Sigmoid colon (tissue), 7 donors: Measurements from ENCODE around the gene NDUFA6. TPM values are rescaled to one million over a fixed set of nuclear protein-coding genes. Genes with fewer than 3 reads are reported as not detected.
A peak's percentile ranks its signal among the peaks of the same experiment; 100 is the strongest.
"Not testable (repeated sequence)": the region's sequence is repeated elsewhere in the genome, so short reads cannot be mapped to it uniquely, and the experiment has no call there.

ENCODE experiments used
- DNase-seq: peaks from one replicate; pipeline ENCODE4 v3.0.0-alpha.2; 2019
- H3K27ac ChIP-seq, 4 donors: fragments of 200-600 bp; sonication (generic); one replicate each; pipeline ENCODE4 v1.5.1; 2016 to 2019; ENCODE audit warnings: mild to moderate bottlenecking in 1 of 4
- H3K27me3 ChIP-seq, 3 donors: fragments of 200-600 bp; sonication (generic); one replicate each; pipeline ENCODE4 v1.5.1; 2019; ENCODE audit warnings: mild to moderate bottlenecking in 1 of 3
- H3K36me3 ChIP-seq, 4 donors: fragments of 200-600 bp; sonication (generic); one replicate each; pipeline ENCODE4 v1.5.1; 2016 to 2019
- H3K4me1 ChIP-seq, 4 donors: fragments of 200-600 bp; sonication (generic); one replicate each; pipeline ENCODE4 v1.5.1; 2017 to 2019
- H3K4me3 ChIP-seq, 4 donors: fragments of 200-600 bp; sonication (generic); one replicate each; pipeline ENCODE4 v1.5.1; 2017 to 2019; ENCODE audit warnings: mild to moderate bottlenecking in 2 of 4, moderate library complexity in 1 of 4
- H3K9me3 ChIP-seq, 4 donors: fragments of 200-600 bp in 3 of 4; sonication (generic) in 3 of 4; one replicate each; pipeline versions ENCODE4 v1.5.1 to v1.6.1; 2013 to 2019
- CTCF ChIP-seq, 4 experiments: fragments of 450-650 bp in 3 of 4; fragments of 200-600 bp in 1 of 4; IDR thresholded peaks; one replicate each; pipeline ENCODE4 v1.5.1; 2016 to 2019; ENCODE audit warnings: antibody characterized with exemption in 4 of 4, mild to moderate bottlenecking in 3 of 4, moderate library complexity in 2 of 4
- EP300 ChIP-seq, 4 donors: sonication (generic); formaldehyde crosslinking; IDR thresholded peaks; one replicate each; pipeline ENCODE4 v1.6.1; 2017; ENCODE audit warnings: antibody characterized with exemption in 4 of 4
- POLR2A ChIP-seq, 2 donors: fragments of 450-650 bp; IDR thresholded peaks; one replicate each; pipeline ENCODE4 v1.6.1; 2016; ENCODE audit warnings: antibody characterized with exemption in 2 of 2, mild to moderate bottlenecking in 2 of 2, moderate library complexity in 2 of 2
- POLR2AphosphoS5 ChIP-seq, 4 donors: sonication (generic); formaldehyde crosslinking; IDR thresholded peaks; one replicate each; pipeline ENCODE4 v1.6.1; 2017; ENCODE audit warnings: antibody characterized with exemption in 4 of 4
- WGBS, 2 donors: extraction: QIAGEN DNeasy Blood & Tissue Kit; methylation state at CpG; one replicate each; pipeline ENCODE4 v1.1.7; 2013; 5-methylcytosine and 5-hydroxymethylcytosine counted together
- intact Hi-C: fragments of 100-400 bp; cut with DNase I; formaldehyde crosslinking; loops from one replicate; pipeline ENCODE4 v1.15.1; 2023
- polyA plus RNA-seq, 3 donors: library from polyadenylated mRNA; stranded (reverse); fragments of 200-250 nt; gene quantifications; one replicate each; pipeline ENCODE4 v1.2.3, GENCODE V29; 2013
- total RNA-seq, 4 donors: library from RNA; depleted of rRNA; stranded (reverse); fragments of >200 nt; gene quantifications; one replicate each; pipeline ENCODE4 v1.1.0, GENCODE V29; 2016
- donor health status: healthy with polysubstance abuse.
- donor health status: Bipolar disorder and iron deficiency.
- donor health status: healthy.

The NDUFA6 gene
- total and polyA plus RNA-seq, 7 donors = 61.8 to 248 (median 104) TPM

GRCh38 chr22:42111798-42112197, 21.2 kb upstream of the NDUFA6 start:
- intact Hi-C loops = no loop called here
- Histone ChIP-seq H3K4me1 (no peaks in the 10 kb centered on the region), H3K27me3 (no peaks in the 10 kb centered on the region), H3K27ac (no peak overlapping the region), H3K4me3 (no peak overlapping the region), H3K9me3 (peaks cover 0 to 9% (median 0%) of the 10 kb centered on the region in 4 donors), H3K36me3 (no peaks in the 10 kb centered on the region)
- TF ChIP-seq EP300 (IDR thresholded peaks at IDR 0.05) = no peak
- TF ChIP-seq POLR2AphosphoS5 (IDR thresholded peaks at IDR 0.05) = no peak
- TF ChIP-seq CTCF (IDR thresholded peaks at IDR 0.05) = no peak
- TF ChIP-seq POLR2A (IDR thresholded peaks at IDR 0.05) = no peak
- DNase-seq = no peak
- 68% methylated on average over 4 of the region's 4 CpGs for WGBS, 2 donors

- H3K4me3 ChIP-seq = no peak overlapping the region
- H3K36me3 ChIP-seq = no peaks in the 10 kb centered on the region
- H3K4me1 ChIP-seq = no peaks in the 10 kb centered on the region
- 90 to 95% methylated on average over 18 of the region's 18 CpGs for WGBS, 2 donors
- no peak for TF ChIP-seq EP300 (IDR thresholded peaks at IDR 0.05)
- TF ChIP-seq POLR2AphosphoS5 (IDR thresholded peaks at IDR 0.05) = no peak
- no peak for TF ChIP-seq POLR2A (IDR thresholded peaks at IDR 0.05)
- no peak for TF ChIP-seq CTCF (IDR thresholded peaks at IDR 0.05)
- H3K27me3 ChIP-seq = no peaks in the 10 kb centered on the region
- peaks cover 0 to 10% (median 5%) of the 10 kb centered on the region in 4 donors for H3K9me3 ChIP-seq
- no peak for DNase-seq
- H3K27ac ChIP-seq = no peak overlapping the region
- intact Hi-C loops = no loop called here
Measured at GRCh38 chr22:42108848-42109247, 18.3 kb upstream of the NDUFA6 start.

- DNase-seq, intact Hi-C loops, H3K27me3 ChIP-seq, H3K27ac ChIP-seq, H3K4me1 ChIP-seq, H3K4me3 ChIP-seq, H3K36me3 ChIP-seq: not testable (repeated sequence)
- WGBS, 2 donors = 93 to 94% methylated on average over 6 of the region's 6 CpGs
- peaks cover 0 to 18% (median 8%) of the 10 kb centered on the region in 4 donors for H3K9me3 ChIP-seq
Measured at GRCh38 chr22:42104332-42104860, 13.8 kb upstream of the NDUFA6 start.

- Histone ChIP-seq H3K27ac (no peak overlapping the region), H3K27me3 (no peaks in the 10 kb centered on the region), H3K4me1 (no peaks in the 10 kb centered on the region), H3K36me3 (no peaks in the 10 kb centered on the region), H3K9me3 (peaks cover 0 to 18% (median 8%) of the 10 kb centered on the region in 4 donors), H3K4me3 (no peak overlapping the region)
- DNase-seq = no peak
- TF ChIP-seq CTCF (IDR thresholded peaks at IDR 0.05) (no peak), POLR2AphosphoS5 (IDR thresholded peaks at IDR 0.05) (no peak), EP300 (IDR thresholded peaks at IDR 0.05) (no peak), POLR2A (IDR thresholded peaks at IDR 0.05) (no peak)
- intact Hi-C loops = no loop called here
- 96 to 98% methylated on average over 3 of the region's 3 CpGs for WGBS, 2 donors
Measured at GRCh38 chr22:42101199-42101598, 10.6 kb upstream of the NDUFA6 start.

GRCh38 chr22:42091455-42091782, 847 bp upstream of the NDUFA6 start:
- H3K4me1 ChIP-seq = peaks cover 0 to 29% (median 24%) of the 10 kb centered on the region in 4 donors
- no peaks in the 10 kb centered on the region for H3K9me3 ChIP-seq
- H3K36me3 ChIP-seq = peaks cover 0 to 7% (median 3%) of the 10 kb centered on the region in 4 donors
- DNase-seq = no peak
- intact Hi-C loops = loop anchor here (1.0 to 5.0 kb wide), 4 partner anchors 179 to 346 kb away; partner anchors contain the start of gene TCF20
- WGBS, 2 donors = 22 to 30% methylated on average over 7 of the region's 7 CpGs
- TF ChIP-seq POLR2AphosphoS5 (IDR thresholded peaks at IDR 0.05) = no peak
- TF ChIP-seq EP300 (IDR thresholded peaks at IDR 0.05) = no peak
- TF ChIP-seq CTCF (IDR thresholded peaks at IDR 0.05) = no peak
- no peak for TF ChIP-seq POLR2A (IDR thresholded peaks at IDR 0.05)
- H3K27ac ChIP-seq = peak overlapping the region; percentile 92 to 98 (median 96)
- no peaks in the 10 kb centered on the region for H3K27me3 ChIP-seq
- peak overlapping the region; percentile 65 to 87 (median 77) for H3K4me3 ChIP-seq
